GM10266 (cell line): ENCODE measurements around the gene UACA.
"Not testable (repeated sequence)": the region's sequence is repeated elsewhere in the genome, so short reads cannot be mapped to it uniquely, and the experiment has no call there.

Experiments used
- DNase-seq: peaks from one replicate; pipeline ENCODE4 v3.0.0; 2012; ENCODE audit errors: extremely low spot score
- CTCF ChIP-seq: IDR thresholded peaks from 2 replicates; pipeline ENCODE4 v1.5.1; 2012; ENCODE audit warnings: mild to moderate bottlenecking, low read depth; ENCODE audit not compliant: control insufficient read depth, insufficient read depth; ENCODE audit errors: missing control alignments

The UACA gene

GRCh38 chr15:70625011-70625410 is 138.3 kb downstream of the UACA start:
- TF ChIP-seq CTCF: no peak
- no peak for DNase-seq

- DNase-seq: no peak
- no peak for TF ChIP-seq CTCF
Measured at GRCh38 chr15:70618929-70619328, 144.4 kb downstream of the UACA start.

- no peak for TF ChIP-seq CTCF
- DNase-seq: no peak
Measured at GRCh38 chr15:70617911-70618287, 145.5 kb downstream of the UACA start.

- no peak for DNase-seq
- no peak for TF ChIP-seq CTCF
Measured at GRCh38 chr15:70617076-70617910, 146.1 kb downstream of the UACA start.

- DNase-seq: not testable (repeated sequence)
Measured at GRCh38 chr15:70616311-70616756, 147.0 kb downstream of the UACA start.

- DNase-seq: no peak
- TF ChIP-seq CTCF: no peak
Measured at GRCh38 chr15:70615435-70616310, 147.7 kb downstream of the UACA start.

GRCh38 chr15:70614221-70614620 is 149.1 kb downstream of the UACA start:
- no peak for DNase-seq
- no peak for TF ChIP-seq CTCF
